Hematopoietic multipotent progenitor cell treated with erythropoietin and hydrocortisone succinate and interleukin-3 and kit ligand, for 8 days (in vitro differentiated cells): ENCODE measurements around the gene CARD11.

Experiments
- DNase-seq: peaks from one replicate; pipeline ENCODE4 v3.0.0-alpha.2; 2015

CARD11 gene

GRCh38 chr7:3043544-3044371 lies at the start of gene CARD11:
Gene CARD11, minus strand, starts transcription at chr7:3043867. Its CDS starts 85,361 bp downstream, at chr7:2958506.
- peak; percentile 34 for DNase-seq

- DNase-seq, result no peak
Measured at GRCh38 chr7:3092468-3092867, 48.8 kb upstream of the CARD11 start.

GRCh38 chr7:3091631-3092030 lies 48.0 kb upstream of the CARD11 start:
- no peak for DNase-seq

GRCh38 chr7:3089493-3089892 lies 45.8 kb upstream of the CARD11 start:
- peak; percentile 29 for DNase-seq

- no peak for DNase-seq
Measured at GRCh38 chr7:3087243-3087755, 43.6 kb upstream of the CARD11 start.

- DNase-seq, result no peak
Measured at GRCh38 chr7:3083350-3083749, 39.7 kb upstream of the CARD11 start.

GRCh38 chr7:3082831-3083230 lies 39.2 kb upstream of the CARD11 start:
- no peak for DNase-seq

- DNase-seq, result no peak
Measured at GRCh38 chr7:3082386-3082785, 38.7 kb upstream of the CARD11 start.

- DNase-seq, result no peak
Measured at GRCh38 chr7:3080106-3080505, 36.4 kb upstream of the CARD11 start.

- no peak for DNase-seq
Measured at GRCh38 chr7:3078514-3078913, 34.8 kb upstream of the CARD11 start.

- no peak for DNase-seq
Measured at GRCh38 chr7:3076700-3077099, 33.0 kb upstream of the CARD11 start.

GRCh38 chr7:3076163-3076562 lies 32.5 kb upstream of the CARD11 start:
- DNase-seq, result no peak

- DNase-seq, result no peak
Measured at GRCh38 chr7:3075441-3075840, 31.8 kb upstream of the CARD11 start.

GRCh38 chr7:3074459-3074821 lies 30.8 kb upstream of the CARD11 start:
- DNase-seq, result no peak

GRCh38 chr7:3073763-3074458 lies 30.2 kb upstream of the CARD11 start:
- DNase-seq, result no peak

- no peak for DNase-seq
Measured at GRCh38 chr7:3070908-3071307, 27.2 kb upstream of the CARD11 start.

- no peak for DNase-seq
Measured at GRCh38 chr7:3069771-3070449, 26.2 kb upstream of the CARD11 start.

- no peak for DNase-seq
Measured at GRCh38 chr7:3068530-3068929, 24.9 kb upstream of the CARD11 start.

GRCh38 chr7:3067606-3068380 lies 24.1 kb upstream of the CARD11 start:
- no peak for DNase-seq

GRCh38 chr7:3067193-3067592 lies 23.5 kb upstream of the CARD11 start:
- DNase-seq, result peak; percentile 11

- no peak for DNase-seq
Measured at GRCh38 chr7:3066506-3066905, 22.8 kb upstream of the CARD11 start.

GRCh38 chr7:3065724-3066143 lies 22.1 kb upstream of the CARD11 start:
- DNase-seq, result peak; percentile 66

- no peak for DNase-seq
Measured at GRCh38 chr7:3064067-3064466, 20.4 kb upstream of the CARD11 start.
